NT2/D1 (cell line): ENCODE measurements around the gene NRXN3.

ENCODE experiments used
- DNase-seq: peaks from one replicate; pipeline ENCODE4 v3.0.0-alpha.2; 2011; ENCODE audit warnings: low read depth, low spot score
- H3K27me3 ChIP-seq: 2 replicates; pipeline ENCODE4 v1.6.0; 2011; ENCODE audit warnings: mild to moderate bottlenecking; ENCODE audit not compliant: insufficient read length, insufficient read depth
- H3K36me3 ChIP-seq: 2 replicates; pipeline ENCODE4 v1.6.1; 2011; ENCODE audit warnings: mild to moderate bottlenecking, low read length, mixed read lengths; ENCODE audit not compliant: insufficient read depth, insufficient read length
- H3K4me1 ChIP-seq: 2 replicates; pipeline ENCODE4 v1.5.1; 2011; ENCODE audit not compliant: insufficient read depth, insufficient read length
- H3K4me3 ChIP-seq: 2 replicates; pipeline ENCODE4 v1.5.1; 2011; ENCODE audit warnings: low read depth; ENCODE audit not compliant: insufficient read length
- H3K9ac ChIP-seq: 2 replicates; pipeline ENCODE4 v1.6.0; 2011; ENCODE audit warnings: low read depth; ENCODE audit not compliant: insufficient read length
- H3K9me3 ChIP-seq: 2 replicates; pipeline ENCODE4 v1.5.1; 2011; ENCODE audit warnings: mild to moderate bottlenecking, low read length; ENCODE audit not compliant: insufficient read depth
- SUZ12 ChIP-seq: IDR thresholded peaks from 2 replicates; pipeline ENCODE4 v1.6.1; 2011; ENCODE audit not compliant: insufficient read length, insufficient read depth; ENCODE audit errors: extremely low read depth
- YY1 ChIP-seq: IDR thresholded peaks from 2 replicates; pipeline ENCODE4 v1.6.1; 2011; ENCODE audit not compliant: insufficient read length, insufficient read depth
- ZNF274 ChIP-seq: IDR thresholded peaks from 2 replicates; pipeline ENCODE4 v1.6.1; 2011; ENCODE audit warnings: mild to moderate bottlenecking, low read depth, low read length

Gene NRXN3

GRCh38 chr14:79730196-79730595, 1560.0 kb downstream of the NRXN3 start:
- Histone ChIP-seq H3K4me1 (no peaks in the 10 kb centered on the region), H3K9me3 (0 out of 2 replicates have a peak, but pooled peaks cover 4% of the 10 kb centered on the region), H3K27me3 (no peaks in the 10 kb centered on the region), H3K36me3 (no peaks in the 10 kb centered on the region), H3K9ac (no peak overlapping the region), H3K4me3 (no peak overlapping the region)
- DNase-seq: no peak
- TF ChIP-seq ZNF274 (no peak), SUZ12 (no peak), YY1 (no peak)

- H3K9me3 ChIP-seq: peaks cover 12% of the 10 kb centered on the region
- H3K4me3 ChIP-seq: no peak overlapping the region
- no peaks in the 10 kb centered on the region for H3K4me1 ChIP-seq
- no peaks in the 10 kb centered on the region for H3K27me3 ChIP-seq
- no peaks in the 10 kb centered on the region for H3K36me3 ChIP-seq
- no peak for TF ChIP-seq YY1
- no peak for TF ChIP-seq SUZ12
- no peak for TF ChIP-seq ZNF274
- no peak overlapping the region for H3K9ac ChIP-seq
- no peak for DNase-seq
Observed at GRCh38 chr14:79730953-79731352, 1560.8 kb downstream of the NRXN3 start.

- Histone ChIP-seq H3K36me3 (no peaks in the 10 kb centered on the region), H3K27me3 (no peaks in the 10 kb centered on the region), H3K9me3 (peaks cover 25% of the 10 kb centered on the region), H3K4me1 (no peaks in the 10 kb centered on the region), H3K9ac (no peak overlapping the region), H3K4me3 (no peak overlapping the region)
- DNase-seq: no peak
- TF ChIP-seq SUZ12: no peak
- no peak for TF ChIP-seq ZNF274
- TF ChIP-seq YY1: no peak
Observed at GRCh38 chr14:79732911-79733655, 1562.9 kb downstream of the NRXN3 start.

GRCh38 chr14:79734151-79734550, 1564.0 kb downstream of the NRXN3 start:
- DNase-seq: no peak
- peaks cover 25% of the 10 kb centered on the region for H3K9me3 ChIP-seq
- H3K36me3 ChIP-seq: no peaks in the 10 kb centered on the region
- H3K9ac ChIP-seq: no peak overlapping the region
- TF ChIP-seq ZNF274 (no peak), SUZ12 (no peak), YY1 (no peak)
- H3K4me3 ChIP-seq: no peak overlapping the region
- H3K27me3 ChIP-seq: no peaks in the 10 kb centered on the region
- H3K4me1 ChIP-seq: no peaks in the 10 kb centered on the region

GRCh38 chr14:79734656-79735055, 1564.5 kb downstream of the NRXN3 start:
- H3K9ac ChIP-seq: no peak overlapping the region
- no peaks in the 10 kb centered on the region for H3K36me3 ChIP-seq
- no peak overlapping the region for H3K4me3 ChIP-seq
- TF ChIP-seq YY1 (no peak), SUZ12 (no peak), ZNF274 (no peak)
- no peaks in the 10 kb centered on the region for H3K4me1 ChIP-seq
- H3K9me3 ChIP-seq: peaks cover 25% of the 10 kb centered on the region
- H3K27me3 ChIP-seq: no peaks in the 10 kb centered on the region
- DNase-seq: no peak

GRCh38 chr14:79735121-79735520, 1564.9 kb downstream of the NRXN3 start:
- Histone ChIP-seq H3K4me1 (no peaks in the 10 kb centered on the region), H3K4me3 (no peak overlapping the region), H3K36me3 (no peaks in the 10 kb centered on the region), H3K27me3 (no peaks in the 10 kb centered on the region), H3K9ac (no peak overlapping the region), H3K9me3 (peaks cover 25% of the 10 kb centered on the region)
- no peak for TF ChIP-seq YY1
- no peak for TF ChIP-seq SUZ12
- no peak for TF ChIP-seq ZNF274
- DNase-seq: no peak

- H3K27me3 ChIP-seq: no peaks in the 10 kb centered on the region
- H3K9me3 ChIP-seq: peaks cover 22% of the 10 kb centered on the region
- DNase-seq: no peak
- TF ChIP-seq SUZ12: no peak
- TF ChIP-seq ZNF274: no peak
- TF ChIP-seq YY1: no peak
- no peak overlapping the region for H3K9ac ChIP-seq
- H3K36me3 ChIP-seq: no peaks in the 10 kb centered on the region
- no peaks in the 10 kb centered on the region for H3K4me1 ChIP-seq
- H3K4me3 ChIP-seq: no peak overlapping the region
Observed at GRCh38 chr14:79740066-79740601, 1570.0 kb downstream of the NRXN3 start.
